Fibroblast of pulmonary artery (primary cell): ENCODE measurements around the gene PMFBP1.

Source experiments
- DNase-seq: peaks from one replicate; pipeline ENCODE4 v3.0.0-alpha.2; 2010; ENCODE audit warnings: low read depth
- H3K4me3 ChIP-seq: replicated peaks from 2 replicates; pipeline ENCODE4 v1.5.1; 2011; ENCODE audit warnings: low read depth, mild to moderate bottlenecking, control low read depth, low read length, moderate library complexity
- CTCF ChIP-seq: IDR thresholded peaks from 2 replicates; pipeline ENCODE4 v1.5.1; 2011; ENCODE audit warnings: mild to moderate bottlenecking, control low read depth, low read length, inconsistent platforms; ENCODE audit errors: missing control alignments

Gene PMFBP1

DNA sequence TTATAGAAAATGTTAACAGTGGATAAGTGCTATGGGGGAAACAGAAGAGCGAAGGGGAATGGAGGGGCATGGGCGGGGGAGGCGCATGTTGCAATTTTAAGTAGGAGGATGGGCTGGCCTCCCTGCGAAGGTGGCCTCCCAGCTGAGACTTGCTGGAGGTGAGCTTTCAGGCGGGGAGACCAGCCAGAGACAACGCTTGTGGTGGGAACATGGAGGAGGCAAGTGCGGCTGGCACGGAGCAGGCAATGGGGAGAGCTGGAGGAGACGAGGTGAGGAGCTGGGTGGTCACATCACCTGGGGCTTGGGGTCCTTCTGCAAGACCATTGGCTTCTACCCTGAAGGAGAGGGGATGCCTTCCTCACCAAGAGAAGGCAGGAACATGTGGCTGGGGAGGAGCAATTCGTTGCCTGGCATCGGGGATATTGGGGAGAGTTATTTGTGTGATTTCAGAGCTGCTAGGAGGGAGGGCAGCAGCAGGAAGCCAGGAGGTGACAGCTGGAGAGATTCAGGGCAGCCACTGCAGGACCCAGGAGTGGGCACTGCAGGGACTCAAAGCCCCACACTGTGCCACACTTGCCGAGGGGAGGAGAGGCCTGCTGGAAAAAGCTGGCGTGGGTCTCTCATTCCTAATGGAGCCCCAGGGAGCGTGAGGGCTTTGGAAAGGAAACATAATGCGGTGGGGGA is 34.4 kb downstream of the PMFBP1 start:
- TF ChIP-seq CTCF: no peak
- H3K4me3 ChIP-seq: no peak overlapping the region
- no peak for DNase-seq

DNA sequence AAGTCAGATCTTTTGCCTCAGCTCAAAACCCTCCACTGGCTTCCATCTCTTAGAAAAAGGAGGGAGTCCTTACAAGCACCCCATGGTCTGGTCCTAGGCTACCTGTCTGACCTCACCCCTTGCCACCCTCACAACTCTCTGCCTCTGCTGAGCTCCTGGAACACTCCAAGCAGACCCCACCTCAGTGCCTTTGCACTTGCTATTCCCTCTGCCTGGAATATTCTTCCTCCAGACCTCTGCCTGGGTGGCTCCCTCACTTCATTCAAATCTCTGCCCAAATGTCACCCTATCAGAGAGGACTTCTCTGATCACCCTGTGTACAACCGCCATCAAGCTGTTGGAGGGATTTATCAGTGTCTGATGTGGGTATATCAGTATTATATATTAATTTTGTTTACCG is 37.4 kb downstream of the PMFBP1 start:
- no peak overlapping the region for H3K4me3 ChIP-seq
- DNase-seq: no peak
- TF ChIP-seq CTCF: no peak

DNA sequence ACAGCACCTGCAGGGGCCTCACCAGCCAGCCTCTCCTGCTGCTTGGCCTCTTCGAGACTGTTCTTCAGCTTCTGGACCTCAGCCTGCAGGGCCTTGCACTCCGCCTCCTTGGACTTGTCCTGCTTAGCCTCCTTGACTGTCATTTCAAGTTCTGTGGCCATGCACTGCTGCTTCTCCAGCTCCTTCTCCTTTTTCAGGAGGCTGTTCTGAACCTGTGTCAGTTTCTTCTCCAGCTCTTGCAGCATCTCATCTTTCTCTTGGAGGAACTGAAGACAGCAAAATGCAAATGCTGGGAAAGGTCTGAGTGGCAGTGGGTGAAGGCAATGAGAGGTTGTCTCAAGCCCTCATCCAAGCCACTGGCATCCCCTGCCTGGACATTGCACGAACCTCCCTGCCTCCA is 39.2 kb downstream of the PMFBP1 start:
- no peak for DNase-seq
- no peak for TF ChIP-seq CTCF
- no peak overlapping the region for H3K4me3 ChIP-seq

GRCh38 chr16:72131036-72131435 is 40.9 kb downstream of the PMFBP1 start:
- TF ChIP-seq CTCF: no peak
- no peak overlapping the region for H3K4me3 ChIP-seq
- DNase-seq: peak; percentile 31

DNA sequence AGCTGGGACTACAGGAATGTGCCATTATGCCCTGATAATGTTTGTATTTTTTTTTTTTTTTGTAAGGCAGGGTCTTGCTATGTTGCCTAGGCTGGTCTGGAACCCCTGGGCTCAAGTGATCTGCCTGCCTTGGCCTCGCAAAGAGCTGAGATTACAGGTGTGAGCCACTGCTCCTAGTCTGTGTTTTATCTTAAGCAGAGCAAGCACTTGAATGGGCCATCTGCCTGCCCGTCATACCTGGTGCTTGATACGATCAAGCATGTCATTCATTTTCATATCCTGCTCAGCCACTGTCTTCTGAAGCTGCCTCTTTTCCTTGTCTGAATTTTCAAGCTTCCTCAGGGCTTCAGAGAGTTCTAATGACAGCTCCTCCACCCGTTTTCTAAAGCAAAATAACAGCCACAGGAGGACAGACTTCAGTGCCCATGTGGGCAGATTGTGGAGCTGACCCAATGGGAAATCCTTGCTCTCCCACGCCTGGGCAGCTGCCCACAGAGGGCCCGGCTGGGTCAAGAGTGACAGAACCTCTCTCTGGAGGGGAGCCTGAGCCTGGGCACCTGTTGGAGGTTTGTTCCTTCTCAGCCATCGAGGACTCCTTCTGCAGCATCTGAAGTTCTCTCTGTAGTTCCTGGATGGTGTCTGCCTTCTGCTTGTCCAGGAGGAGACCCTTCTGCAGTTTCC is 41.8 kb downstream of the PMFBP1 start:
- TF ChIP-seq CTCF: no peak
- H3K4me3 ChIP-seq: no peak overlapping the region
- no peak for DNase-seq

DNA sequence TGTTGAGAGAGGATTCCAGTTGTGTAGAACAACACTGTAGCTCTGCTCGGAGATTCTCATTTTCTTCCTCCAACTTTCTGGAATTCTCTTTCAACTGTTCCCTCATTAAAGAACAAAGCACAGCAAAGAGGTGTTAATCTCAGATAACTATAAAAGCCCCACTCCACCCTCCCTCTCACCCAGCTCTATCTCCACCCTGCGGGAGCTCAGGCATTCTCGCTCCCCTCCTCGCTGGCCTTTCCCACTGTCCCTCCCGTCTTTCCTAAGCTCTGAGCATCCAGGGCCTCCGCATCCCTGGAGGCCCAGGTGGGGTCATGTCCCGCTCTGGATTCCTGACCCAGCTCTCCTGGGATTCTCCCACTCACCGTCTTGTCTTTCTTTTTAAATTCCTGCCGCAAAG is 43.3 kb downstream of the PMFBP1 start:
- H3K4me3 ChIP-seq: no peak overlapping the region
- TF ChIP-seq CTCF: no peak
- DNase-seq: no peak

DNA sequence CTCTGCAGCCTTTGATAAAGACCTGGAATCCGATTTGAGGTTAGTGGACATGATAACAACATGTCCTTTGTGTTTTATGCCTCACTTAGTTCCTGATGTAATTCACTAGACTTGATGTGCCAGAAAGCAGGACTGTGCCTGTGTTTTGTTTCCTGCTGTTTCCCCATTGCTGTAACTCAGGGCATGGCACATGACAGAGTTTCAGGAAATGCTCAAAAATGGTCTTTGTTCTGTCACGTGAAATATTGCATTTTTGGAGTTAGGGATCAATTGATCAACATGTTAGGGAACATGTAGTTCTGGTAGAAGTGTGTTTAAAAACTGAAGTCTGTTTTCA is 45.6 kb downstream of the PMFBP1 start:
- H3K4me3 ChIP-seq: no peak overlapping the region
- no peak for TF ChIP-seq CTCF
- DNase-seq: peak; percentile 6
